Measurements from ENCODE around the gene COL6A1.

COL6A1 gene

GRCh38 chr21:46031484-46031883, 49.9 kb downstream of the COL6A1 start:
- Histone ChIP-seq H3K79me2 (no peaks in the 10 kb centered on the region), H3K4me2 (ENCODE audit: low read length) (no peak overlapping the region), H2AFZ (no peak overlapping the region), H3K4me3 (ENCODE audit: low read depth, low read length) (no peak overlapping the region), H3K4me1 (no peaks in the 10 kb centered on the region), H3K9me3 (ENCODE audit: control insufficient read depth, low read length) (no peaks in the 10 kb centered on the region), H3K36me3 (ENCODE audit: control insufficient read depth, insufficient read depth, low read length) (no peaks in the 10 kb centered on the region), H3K9ac (no peak overlapping the region), H3K27ac (no peak overlapping the region), H3K27me3 (ENCODE audit: control insufficient read depth, insufficient read depth, low read length) (no peaks in the 10 kb centered on the region)
- no peak for TF ChIP-seq CTCF (IDR thresholded peaks at IDR 0.05)

- Histone ChIP-seq H3K27ac (no peak overlapping the region), H3K4me3 (ENCODE audit: low read depth, low read length) (no peak overlapping the region), H3K79me2 (no peaks in the 10 kb centered on the region), H3K4me1 (no peaks in the 10 kb centered on the region), H3K4me2 (ENCODE audit: low read length) (no peak overlapping the region), H3K9ac (no peak overlapping the region), H2AFZ (no peak overlapping the region), H3K9me3 (ENCODE audit: control insufficient read depth, low read length) (no peaks in the 10 kb centered on the region), H3K36me3 (ENCODE audit: control insufficient read depth, insufficient read depth, low read length) (no peaks in the 10 kb centered on the region), H3K27me3 (ENCODE audit: control insufficient read depth, insufficient read depth, low read length) (no peaks in the 10 kb centered on the region)
- TF ChIP-seq CTCF (IDR thresholded peaks at IDR 0.05): no peak
Observed at GRCh38 chr21:46032100-46032499, 50.5 kb downstream of the COL6A1 start.

DNA sequence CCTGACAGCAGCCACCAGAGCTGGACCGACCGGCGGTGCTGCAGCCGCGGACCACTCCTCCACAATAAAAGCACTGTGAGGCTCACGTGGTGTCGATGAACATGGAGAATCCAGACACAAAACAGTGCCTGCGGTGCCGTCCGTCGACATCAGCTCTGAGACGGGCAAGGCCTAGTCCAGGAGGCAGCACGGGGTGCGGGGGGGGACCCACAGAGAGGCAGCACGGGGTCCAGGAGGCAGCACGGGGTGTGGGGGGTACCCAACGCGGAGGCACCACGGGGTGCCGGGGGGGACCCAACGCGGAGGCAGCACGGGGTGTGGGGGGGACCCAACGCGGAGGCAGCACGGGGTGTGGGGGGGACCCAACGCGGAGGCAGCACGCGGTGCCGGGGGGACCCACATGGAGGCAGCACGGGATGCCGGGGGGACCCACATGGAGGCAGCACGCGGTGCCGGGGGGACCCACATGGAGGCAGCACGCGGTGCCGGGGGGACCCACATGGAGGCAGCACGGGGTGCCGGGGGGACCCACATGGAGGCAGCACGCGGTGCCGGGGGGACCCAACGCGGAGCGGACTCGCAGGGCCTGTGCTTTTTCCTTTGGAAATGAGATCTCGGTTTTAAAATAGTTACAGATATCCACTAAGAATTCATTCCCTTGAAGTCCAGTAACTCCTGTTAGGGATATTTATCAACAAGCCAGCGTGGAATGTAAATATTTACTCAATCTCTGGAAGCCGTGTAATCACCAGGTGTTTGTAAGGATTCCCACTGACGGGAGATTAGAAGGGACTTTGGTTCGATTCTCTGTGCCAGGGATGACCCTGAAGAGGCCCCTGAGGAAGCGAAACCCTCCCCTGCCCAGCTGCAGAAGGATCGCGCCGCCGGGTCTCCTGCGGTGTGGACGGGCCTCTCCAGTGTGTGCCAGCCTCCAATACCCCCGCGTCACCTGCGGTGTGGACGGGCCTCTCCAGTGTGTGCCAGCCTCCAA, 52.1 kb downstream of the COL6A1 start:
- Histone ChIP-seq H3K4me2 (ENCODE audit: low read length) (no peak overlapping the region), H3K36me3 (ENCODE audit: control insufficient read depth, insufficient read depth, low read length) (no peaks in the 10 kb centered on the region), H3K79me2 (no peaks in the 10 kb centered on the region), H3K4me1 (no peaks in the 10 kb centered on the region), H3K4me3 (ENCODE audit: low read depth, low read length) (no peak overlapping the region), H2AFZ (no peak overlapping the region), H3K27me3 (ENCODE audit: control insufficient read depth, insufficient read depth, low read length) (no peaks in the 10 kb centered on the region), H3K9ac (no peak overlapping the region), H3K27ac (no peak overlapping the region), H3K9me3 (ENCODE audit: control insufficient read depth, low read length) (no peaks in the 10 kb centered on the region)
- no peak for TF ChIP-seq CTCF (IDR thresholded peaks at IDR 0.05)

GRCh38 chr21:46035809-46036695, 54.5 kb downstream of the COL6A1 start:
- H2AFZ ChIP-seq: no peak overlapping the region
- H3K27ac ChIP-seq: no peak overlapping the region
- H3K9me3 ChIP-seq (ENCODE audit: control insufficient read depth, low read length): no peaks in the 10 kb centered on the region
- no peaks in the 10 kb centered on the region for H3K4me1 ChIP-seq
- H3K79me2 ChIP-seq: no peaks in the 10 kb centered on the region
- no peak for TF ChIP-seq CTCF (IDR thresholded peaks at IDR 0.05)
- no peak overlapping the region for H3K4me2 ChIP-seq (ENCODE audit: low read length)
- H3K27me3 ChIP-seq (ENCODE audit: control insufficient read depth, insufficient read depth, low read length): no peaks in the 10 kb centered on the region
- no peaks in the 10 kb centered on the region for H3K36me3 ChIP-seq (ENCODE audit: control insufficient read depth, insufficient read depth, low read length)
- H3K9ac ChIP-seq: no peak overlapping the region
- H3K4me3 ChIP-seq (ENCODE audit: low read depth, low read length): no peak overlapping the region
